Upper lobe of right lung (tissue), 1 donor: ENCODE results near the gene NAALADL2. TPM values are rescaled to one million over a fixed set of nuclear protein-coding genes. Genes with fewer than 3 reads are reported as not detected.
"Not testable (repeated sequence)": the region's sequence is repeated elsewhere in the genome, so short reads cannot be mapped to it uniquely, and the experiment has no call there.

Source experiments
- ATAC-seq: fragments of 200-7000 bp; cut with Tn5 transposase; one replicate; pipeline ENCODE4 v1.9.1; 2020; ENCODE audit warnings: mild to moderate bottlenecking, moderate library complexity
- DNase-seq: peaks from one replicate; pipeline ENCODE4 v3.0.0-alpha.2; 2020
- H3K27ac ChIP-seq: fragments of 200-600 bp; one replicate; pipeline ENCODE4 v1.8.0; 2022
- H3K27me3 ChIP-seq: fragments of 200-600 bp; one replicate; pipeline ENCODE4 v1.8.0; 2022; ENCODE audit warnings: mild to moderate bottlenecking
- H3K36me3 ChIP-seq: fragments of 200-600 bp; one replicate; pipeline ENCODE4 v1.8.0; 2022
- H3K4me1 ChIP-seq: fragments of 200-600 bp; one replicate; pipeline ENCODE4 v1.8.0; 2022
- H3K4me3 ChIP-seq: fragments of 200-600 bp; one replicate; pipeline ENCODE4 v1.8.0; 2022; ENCODE audit warnings: mild to moderate bottlenecking
- H3K9me3 ChIP-seq: fragments of 200-600 bp; one replicate; pipeline ENCODE4 v1.8.0; 2022
- CTCF ChIP-seq: fragments of 200-600 bp; IDR thresholded peaks from one replicate; pipeline ENCODE4 v1.8.0; 2022; ENCODE audit warnings: antibody characterized with exemption
- intact Hi-C: fragments of 100-400 bp; cut with DNase I; formaldehyde crosslinking; loops from one replicate; pipeline ENCODE4 v1.11.0; 2022
- total RNA-seq: library from RNA; stranded (reverse); fragmentation: NEBNext Ultra II Directional; extraction: Animal tissue kit (Norgen Biotek cat#: 25700); gene quantifications from one replicate; pipeline ENCODE4 v1.2.1, GENCODE V29; 2021
- donor health status: DM: no; HTN: yes; CAD: no; lungs with severe emphysema.

Gene NAALADL2
- total RNA-seq, 1 donor from 2014 or later = 8.5 TPM

GRCh38 chr3:175357758-175358157 is 498.6 kb downstream of the NAALADL2 start:
- Histone ChIP-seq H3K4me3 (no peak overlapping the region), H3K36me3 (no peaks in the 10 kb centered on the region), H3K27ac (no peak overlapping the region), H3K4me1 (no peaks in the 10 kb centered on the region), H3K27me3 (no peaks in the 10 kb centered on the region), H3K9me3 (no peaks in the 10 kb centered on the region)
- no peak for ATAC-seq
- no peak for DNase-seq
- intact Hi-C loops = no loop called here
- no peak for TF ChIP-seq CTCF

- no peak for ATAC-seq
- DNase-seq = no peak
- no peaks in the 10 kb centered on the region for H3K36me3 ChIP-seq
- H3K4me3 ChIP-seq = no peak overlapping the region
- H3K9me3 ChIP-seq = no peaks in the 10 kb centered on the region
- no peaks in the 10 kb centered on the region for H3K4me1 ChIP-seq
- no peaks in the 10 kb centered on the region for H3K27me3 ChIP-seq
- H3K27ac ChIP-seq = no peak overlapping the region
- TF ChIP-seq CTCF = no peak
- intact Hi-C loops = no loop called here
Measured at GRCh38 chr3:175358935-175359334, 499.8 kb downstream of the NAALADL2 start.

- H3K27ac ChIP-seq, H3K4me1 ChIP-seq, H3K36me3 ChIP-seq, H3K27me3 ChIP-seq, intact Hi-C loops, DNase-seq, H3K9me3 ChIP-seq, H3K4me3 ChIP-seq: not testable (repeated sequence)
- ATAC-seq = peak; percentile 67
Measured at GRCh38 chr3:175370426-175370825, 511.3 kb downstream of the NAALADL2 start.

DNA sequence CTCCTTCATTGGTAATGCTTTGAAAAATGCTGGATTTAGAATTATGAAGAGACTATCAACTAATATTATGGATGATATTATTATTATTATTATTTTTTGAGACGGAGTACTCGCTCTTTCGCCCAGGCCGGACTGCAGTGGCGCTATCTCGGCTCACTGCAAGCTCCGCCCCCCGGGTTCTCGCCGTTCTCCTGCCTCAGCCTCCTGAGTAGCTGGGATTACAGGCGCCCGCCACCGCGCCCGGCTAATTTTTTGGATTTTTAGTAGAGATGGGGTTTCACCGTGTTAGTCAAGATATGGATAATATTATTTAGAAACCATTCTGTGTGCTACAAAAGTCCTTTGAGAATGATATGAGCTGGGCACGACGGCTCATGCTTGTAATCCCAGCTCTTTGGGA is 512.1 kb downstream of the NAALADL2 start:
- intact Hi-C loops, H3K27ac ChIP-seq, H3K9me3 ChIP-seq, H3K36me3 ChIP-seq, H3K4me1 ChIP-seq, H3K27me3 ChIP-seq, ATAC-seq, H3K4me3 ChIP-seq, DNase-seq: not testable (repeated sequence)

GRCh38 chr3:175374705-175375104 is 515.6 kb downstream of the NAALADL2 start:
- ATAC-seq (no peak), DNase-seq (no peak)
- intact Hi-C loops = no loop called here
- no peak for TF ChIP-seq CTCF
- Histone ChIP-seq H3K27me3 (no peaks in the 10 kb centered on the region), H3K4me3 (no peak overlapping the region), H3K4me1 (no peaks in the 10 kb centered on the region), H3K9me3 (no peaks in the 10 kb centered on the region), H3K27ac (no peak overlapping the region), H3K36me3 (no peaks in the 10 kb centered on the region)

GRCh38 chr3:175378348-175378747 is 519.2 kb downstream of the NAALADL2 start:
- TF ChIP-seq CTCF = no peak
- no peak for DNase-seq
- Histone ChIP-seq H3K4me3 (no peak overlapping the region), H3K9me3 (no peaks in the 10 kb centered on the region), H3K36me3 (no peaks in the 10 kb centered on the region), H3K27ac (no peak overlapping the region), H3K4me1 (no peaks in the 10 kb centered on the region), H3K27me3 (no peaks in the 10 kb centered on the region)
- intact Hi-C loops = no loop called here
- peak; percentile 25 for ATAC-seq

DNA sequence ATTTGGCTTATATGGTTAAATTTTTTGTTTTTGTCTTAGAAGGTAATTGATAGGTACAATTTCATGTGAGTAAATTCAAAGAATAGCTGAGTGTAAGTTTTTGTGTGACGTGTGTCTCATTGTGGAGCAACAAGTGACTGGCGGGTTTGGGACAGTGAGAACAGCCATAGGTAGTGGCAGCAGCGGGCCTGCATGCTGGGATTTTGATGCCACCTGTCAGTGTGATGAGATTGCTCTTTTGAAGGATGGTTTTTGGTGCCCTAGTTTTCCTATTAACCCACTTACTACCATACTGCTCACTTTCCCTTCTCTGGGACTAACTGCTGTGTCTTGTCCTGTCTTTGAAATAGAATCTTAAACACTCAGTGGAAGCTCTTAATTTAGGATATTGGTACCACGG is 522.6 kb downstream of the NAALADL2 start:
- H3K36me3 ChIP-seq = no peaks in the 10 kb centered on the region
- no peak for TF ChIP-seq CTCF
- H3K27me3 ChIP-seq = no peaks in the 10 kb centered on the region
- no peak overlapping the region for H3K4me3 ChIP-seq
- ATAC-seq (no peak), DNase-seq (no peak)
- H3K27ac ChIP-seq = no peak overlapping the region
- no peaks in the 10 kb centered on the region for H3K9me3 ChIP-seq
- no peaks in the 10 kb centered on the region for H3K4me1 ChIP-seq
- intact Hi-C loops = no loop called here
